ENCODE measurements around the gene CCL4.

DNA sequence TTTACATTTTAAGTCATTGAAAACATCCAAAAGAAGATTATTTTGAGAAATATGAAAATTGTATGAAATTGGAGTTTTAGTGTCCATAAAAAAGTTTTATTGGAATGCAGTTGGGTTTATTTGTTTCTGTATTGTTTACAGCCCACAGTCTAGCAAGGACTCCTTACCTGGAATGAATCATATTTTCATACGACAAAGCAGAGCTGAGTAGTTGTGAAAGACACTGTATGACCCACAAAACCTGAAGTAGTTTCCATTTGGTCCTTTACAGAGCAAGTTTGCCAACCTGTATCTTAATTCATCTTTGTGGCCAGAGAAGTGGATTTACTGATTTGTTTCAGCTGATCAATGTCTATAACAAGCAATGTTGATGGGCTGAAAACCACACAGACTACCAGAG is 29.3 kb upstream of the CCL4 start:
- TF ChIP-seq, protein P1, sequence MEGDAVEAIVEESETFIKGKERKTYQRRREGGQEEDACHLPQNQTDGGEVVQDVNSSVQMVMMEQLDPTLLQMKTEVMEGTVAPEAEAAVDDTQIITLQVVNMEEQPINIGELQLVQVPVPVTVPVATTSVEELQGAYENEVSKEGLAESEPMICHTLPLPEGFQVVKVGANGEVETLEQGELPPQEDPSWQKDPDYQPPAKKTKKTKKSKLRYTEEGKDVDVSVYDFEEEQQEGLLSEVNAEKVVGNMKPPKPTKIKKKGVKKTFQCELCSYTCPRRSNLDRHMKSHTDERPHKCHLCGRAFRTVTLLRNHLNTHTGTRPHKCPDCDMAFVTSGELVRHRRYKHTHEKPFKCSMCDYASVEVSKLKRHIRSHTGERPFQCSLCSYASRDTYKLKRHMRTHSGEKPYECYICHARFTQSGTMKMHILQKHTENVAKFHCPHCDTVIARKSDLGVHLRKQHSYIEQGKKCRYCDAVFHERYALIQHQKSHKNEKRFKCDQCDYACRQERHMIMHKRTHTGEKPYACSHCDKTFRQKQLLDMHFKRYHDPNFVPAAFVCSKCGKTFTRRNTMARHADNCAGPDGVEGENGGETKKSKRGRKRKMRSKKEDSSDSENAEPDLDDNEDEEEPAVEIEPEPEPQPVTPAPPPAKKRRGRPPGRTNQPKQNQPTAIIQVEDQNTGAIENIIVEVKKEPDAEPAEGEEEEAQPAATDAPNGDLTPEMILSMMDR (conservative IDR thresholded peaks at IDR 0.05; ENCODE audit: low read length) = no peak
- no peak for TF ChIP-seq EZH2phosphoT487 (IDR thresholded peaks at IDR 0.05; ENCODE audit: borderline replicate concordance, low read depth, low read length)
